Measurements from ENCODE around the gene PSMC5. TPM values are rescaled to one million over a fixed set of nuclear protein-coding genes. Genes with fewer than 3 reads are reported as not detected.
A peak's percentile ranks its signal among the peaks of the same experiment; 100 is the strongest.
"Not testable (repeated sequence)": the region's sequence is repeated elsewhere in the genome, so short reads cannot be mapped to it uniquely, and the experiment has no call there.

Gene PSMC5
- total RNA-seq, 1 donor from 2014 or later, result 136 TPM

GRCh38 chr17:63834431-63835166 lies 7.4 kb downstream of the PSMC5 start:
- ATAC-seq (ENCODE audit: poor library complexity) (no peak), DNase-seq (no peak)
- intact Hi-C loops (cut with DNase I), result no loop called here

- DNase-seq (no peak), ATAC-seq (ENCODE audit: poor library complexity) (no peak)
- intact Hi-C loops (cut with DNase I), result no loop called here
These were observed 8.0 kb downstream of the PSMC5 start for GRCh38 chr17:63835167-63835720.

- intact Hi-C loops (cut with DNase I), result no loop called here
- DNase-seq (no peak), ATAC-seq (ENCODE audit: poor library complexity) (no peak)
These were observed 9.6 kb downstream of the PSMC5 start for GRCh38 chr17:63836811-63837210.

- intact Hi-C loops (cut with DNase I), result no loop called here
- DNase-seq (no peak), ATAC-seq (ENCODE audit: poor library complexity) (no peak)
These were observed 10.2 kb downstream of the PSMC5 start for GRCh38 chr17:63837480-63837879.

GRCh38 chr17:63837962-63838600 lies 10.8 kb downstream of the PSMC5 start:
- ATAC-seq (ENCODE audit: poor library complexity) (no peak), DNase-seq (no peak)
- intact Hi-C loops (cut with DNase I), result no loop called here

- intact Hi-C loops (cut with DNase I), result no loop called here
- ATAC-seq (ENCODE audit: poor library complexity), result peak; percentile 65
- peak; percentile 96 for DNase-seq
These were observed 11.5 kb downstream of the PSMC5 start for GRCh38 chr17:63838631-63839171.

- intact Hi-C loops (cut with DNase I), result no loop called here
- ATAC-seq (ENCODE audit: poor library complexity) (no peak), DNase-seq (peak; percentile 82)
These were observed 13.5 kb downstream of the PSMC5 start for GRCh38 chr17:63840591-63841349.

- intact Hi-C loops (cut with DNase I), result no loop called here
- DNase-seq, result peak; percentile 87
These were observed 14.3 kb downstream of the PSMC5 start for GRCh38 chr17:63841350-63842172.

GRCh38 chr17:63842173-63842539 lies 14.9 kb downstream of the PSMC5 start:
- ATAC-seq (ENCODE audit: poor library complexity) (no peak), DNase-seq (peak; percentile 59)
- intact Hi-C loops (cut with DNase I), result no loop called here

More at GRCh38 chr17:63841350-63842172, 14.3 kb downstream of the PSMC5 start:
- ATAC-seq (ENCODE audit: poor library complexity), result peak; percentile 34

- ATAC-seq (ENCODE audit: poor library complexity), result peak; percentile 83
- peak; percentile 99 for DNase-seq
- intact Hi-C loops (cut with DNase I), result no loop called here
These were observed 15.5 kb downstream of the PSMC5 start, which contains the start of gene SMARCD2 for GRCh38 chr17:63842540-63843386. SMARCD2 (minus strand) TSS chr17:63842685; CDS start chr17:63842674, 11 bp downstream.

GRCh38 chr17:63843387-63843888 lies 16.2 kb downstream of the PSMC5 start:
- DNase-seq (peak; percentile 76), ATAC-seq (ENCODE audit: poor library complexity) (peak; percentile 10)
- intact Hi-C loops (cut with DNase I), result not testable (repeated sequence)

GRCh38 chr17:63843910-63844677 lies 16.9 kb downstream of the PSMC5 start:
- DNase-seq (no peak), ATAC-seq (ENCODE audit: poor library complexity) (no peak)
- intact Hi-C loops (cut with DNase I), result no loop called here

GRCh38 chr17:63845509-63845908 lies 18.3 kb downstream of the PSMC5 start:
- ATAC-seq (ENCODE audit: poor library complexity) (no peak), DNase-seq (no peak)
- intact Hi-C loops (cut with DNase I), result no loop called here

GRCh38 chr17:63847525-63848249 lies 20.5 kb downstream of the PSMC5 start:
- intact Hi-C loops (cut with DNase I), result no loop called here
- no peak for DNase-seq
- ATAC-seq (ENCODE audit: poor library complexity), result no peak

- peak; percentile 97 for ATAC-seq (ENCODE audit: poor library complexity)
- peak; percentile 96 for DNase-seq
- intact Hi-C loops (cut with DNase I), result no loop called here
These were observed 21.8 kb downstream of the PSMC5 start for GRCh38 chr17:63848834-63849689.
